Sigmoid colon (tissue), 4 donors: Measurements from ENCODE around the gene CTPS2.
"Not testable (repeated sequence)": the region's sequence is repeated elsewhere in the genome, so short reads cannot be mapped to it uniquely, and the experiment has no call there.

Experiments
- CTCF ChIP-seq, 4 experiments: fragments of 450-650 bp in 3 of 4; fragments of 200-600 bp in 1 of 4; IDR thresholded peaks; one replicate each; pipeline ENCODE4 v1.5.1; 2016 to 2019; ENCODE audit warnings: antibody characterized with exemption in 4 of 4, mild to moderate bottlenecking in 3 of 4, moderate library complexity in 2 of 4
- EP300 ChIP-seq, 4 donors: sonication (generic); formaldehyde crosslinking; IDR thresholded peaks; one replicate each; pipeline ENCODE4 v1.6.1; 2017; ENCODE audit warnings: antibody characterized with exemption in 4 of 4
- POLR2A ChIP-seq, 2 donors: fragments of 450-650 bp; IDR thresholded peaks; one replicate each; pipeline ENCODE4 v1.6.1; 2016; ENCODE audit warnings: antibody characterized with exemption in 2 of 2, mild to moderate bottlenecking in 2 of 2, moderate library complexity in 2 of 2
- POLR2AphosphoS5 ChIP-seq, 4 donors: sonication (generic); formaldehyde crosslinking; IDR thresholded peaks; one replicate each; pipeline ENCODE4 v1.6.1; 2017; ENCODE audit warnings: antibody characterized with exemption in 4 of 4

GRCh38 chrX:16726347-16726988 lies 14.0 kb upstream of the CTPS2 start:
- TF ChIP-seq EP300, CTCF, POLR2A, POLR2AphosphoS5 (IDR thresholded peaks at IDR 0.05): not testable (repeated sequence)
